Osteocyte (in vitro differentiated cells): ENCODE measurements around the gene HSPA1A. TPM values are rescaled to one million over a fixed set of nuclear protein-coding genes. Genes with fewer than 3 reads are reported as not detected.

ENCODE experiments used
- DNase-seq: peaks from one replicate; pipeline ENCODE4 v3.0.0; 2021; ENCODE audit warnings: mixed read lengths; ENCODE audit not compliant: unreplicated experiment; ENCODE audit errors: extremely low spot score
- H3K27ac Mint-ChIP-seq: one replicate; pipeline ENCODE4 v1.8.0; 2021; ENCODE audit warnings: mild to moderate bottlenecking, mixed read lengths; ENCODE audit not compliant: unreplicated experiment
- H3K27me3 Mint-ChIP-seq: one replicate; pipeline ENCODE4 v1.8.0; 2021; ENCODE audit warnings: mixed read lengths; ENCODE audit not compliant: unreplicated experiment
- H3K36me3 Mint-ChIP-seq: one replicate; pipeline ENCODE4 v1.8.0; 2021; ENCODE audit warnings: mixed read lengths; ENCODE audit not compliant: unreplicated experiment
- H3K4me1 Mint-ChIP-seq: one replicate; pipeline ENCODE4 v1.8.0; 2021; ENCODE audit warnings: mixed read lengths; ENCODE audit not compliant: unreplicated experiment
- H3K4me3 Mint-ChIP-seq: one replicate; pipeline ENCODE4 v1.8.0; 2021; ENCODE audit warnings: mild to moderate bottlenecking, moderate library complexity, mixed read lengths; ENCODE audit not compliant: unreplicated experiment
- H3K9me3 Mint-ChIP-seq: one replicate; pipeline ENCODE4 v1.8.0; 2021; ENCODE audit warnings: mixed read lengths; ENCODE audit not compliant: unreplicated experiment
- CTCF ChIP-seq: fragments of 200-600 bp; sonication (generic); IDR thresholded peaks from 2 replicates; pipeline ENCODE4 v1.5.0; 2021; ENCODE audit warnings: antibody characterized with exemption, mild to moderate bottlenecking, moderate library complexity
- total RNA-seq: library from RNA; stranded (reverse); gene quantifications from 2 replicates; pipeline ENCODE4 v1.2.1, GENCODE V29; 2021

HSPA1A gene
- total RNA-seq, 1 donor from 2014 or later: 24.8 TPM

- Mint-ChIP-seq H3K27me3 (no peaks in the 10 kb centered on the region), H3K36me3 (peaks cover 10% of the 10 kb centered on the region), H3K9me3 (no peaks in the 10 kb centered on the region), H3K4me1 (peaks cover 19% of the 10 kb centered on the region), H3K27ac (no peak overlapping the region), H3K4me3 (no peak overlapping the region)
- no peak for DNase-seq
- TF ChIP-seq CTCF: no peak
Observed at GRCh38 chr6:31864818-31865204, 49.5 kb downstream of the HSPA1A start.

- no peaks in the 10 kb centered on the region for H3K9me3 Mint-ChIP-seq
- peaks cover 19% of the 10 kb centered on the region for H3K4me1 Mint-ChIP-seq
- no peak for DNase-seq
- no peaks in the 10 kb centered on the region for H3K27me3 Mint-ChIP-seq
- no peak overlapping the region for H3K4me3 Mint-ChIP-seq
- no peak for TF ChIP-seq CTCF
- no peak overlapping the region for H3K27ac Mint-ChIP-seq
- H3K36me3 Mint-ChIP-seq: peaks cover 4% of the 10 kb centered on the region
Observed at GRCh38 chr6:31865205-31866118, 50.1 kb downstream of the HSPA1A start.

Other genes with a start within 250 kb of the HSPA1A start
- gene LTA, start 243.3 kb upstream of the HSPA1A start, total RNA-seq: not detected in 2 replicates
- not detected in 2 replicates for gene TNF, start 240.0 kb upstream of the HSPA1A start, total RNA-seq
- not detected in 2 replicates for gene LTB, start 233.1 kb upstream of the HSPA1A start, total RNA-seq
- not detected in 2 replicates for gene LST1, start 229.3 kb upstream of the HSPA1A start, total RNA-seq
- not detected in 2 replicates for gene NCR3, start 222.5 kb upstream of the HSPA1A start, total RNA-seq
- not detected in 2 replicates for gene AIF1, start 200.3 kb upstream of the HSPA1A start, total RNA-seq
- gene PRRC2A, start 194.8 kb upstream of the HSPA1A start, total RNA-seq: 189 and 205 TPM in 2 replicates
- 382 and 386 TPM in 2 replicates for gene BAG6, start 162.9 kb upstream of the HSPA1A start, total RNA-seq
- 2.2 and 4.0 TPM in 2 replicates for gene APOM, start 159.6 kb upstream of the HSPA1A start, total RNA-seq
- 21.5 and 23.0 TPM in 2 replicates for gene C6orf47, start 154.8 kb upstream of the HSPA1A start, total RNA-seq
- gene GPANK1, start 150.5 kb upstream of the HSPA1A start, total RNA-seq: 17.0 and 18.7 TPM in 2 replicates
- gene CSNK2B, start 149.5 kb upstream of the HSPA1A start, total RNA-seq: 142 and 163 TPM in 2 replicates
- gene LY6G5B, start 145.6 kb upstream of the HSPA1A start, total RNA-seq: 14.0 and 17.6 TPM in 2 replicates
- 3.9 and 5.0 TPM in 2 replicates for gene LY6G5C, start 134.5 kb upstream of the HSPA1A start, total RNA-seq
- gene ABHD16A, start 112.2 kb upstream of the HSPA1A start, total RNA-seq: 46.6 and 50.5 TPM in 2 replicates
- not detected in 2 replicates for gene LY6G6F, start 108.7 kb upstream of the HSPA1A start, total RNA-seq
- not detected in 2 replicates for gene LY6G6D, start 100.2 kb upstream of the HSPA1A start, total RNA-seq
- gene LY6G6C, start 93.8 kb upstream of the HSPA1A start, total RNA-seq: not detected in 2 replicates
- gene MPIG6B, start 92.2 kb upstream of the HSPA1A start, total RNA-seq: not detected in 2 replicates
- gene DDAH2, start 86.2 kb upstream of the HSPA1A start, total RNA-seq: 91.4 and 96.3 TPM in 2 replicates
- gene CLIC1, start 79.0 kb upstream of the HSPA1A start, total RNA-seq: 230 and 242 TPM in 2 replicates
- 18.4 and 20.9 TPM in 2 replicates for gene MSH5, start 75.5 kb upstream of the HSPA1A start, total RNA-seq
- 2.5 and 3.4 TPM in 2 replicates for gene SAPCD1, start 52.9 kb upstream of the HSPA1A start, total RNA-seq
- gene VWA7, start 38.2 kb upstream of the HSPA1A start, total RNA-seq: 0.50 and 0.94 TPM in 2 replicates
- gene VARS1, start 19.8 kb upstream of the HSPA1A start, total RNA-seq: 73.0 and 73.4 TPM in 2 replicates
- 50.6 and 54.3 TPM in 2 replicates for gene LSM2, start 8.6 kb upstream of the HSPA1A start, total RNA-seq
- 1.1 and 1.7 TPM in 2 replicates for gene HSPA1L, start 260 bp upstream of the HSPA1A start, total RNA-seq
- 65.5 and 65.8 TPM in 2 replicates for gene HSPA1B, start 12.2 kb downstream of the HSPA1A start, total RNA-seq
- gene NEU1, start 47.3 kb downstream of the HSPA1A start, total RNA-seq: 74.8 and 83.6 TPM in 2 replicates
- not detected in 2 replicates for gene SLC44A4, start 63.5 kb downstream of the HSPA1A start, total RNA-seq
- 62.4 and 66.7 TPM in 2 replicates for gene EHMT2, start 82.2 kb downstream of the HSPA1A start, total RNA-seq
- gene ZBTB12, start 86.5 kb downstream of the HSPA1A start, total RNA-seq: 8.3 and 8.8 TPM in 2 replicates
- 2.3 and 2.4 TPM in 2 replicates for gene C2, start 112.2 kb downstream of the HSPA1A start, total RNA-seq
- gene CFB, start 130.6 kb downstream of the HSPA1A start, total RNA-seq: 4.2 and 6.9 TPM in 2 replicates
- 59.3 and 66.8 TPM in 2 replicates for gene NELFE, start 143.4 kb downstream of the HSPA1A start, total RNA-seq
- gene SKIC2, start 143.6 kb downstream of the HSPA1A start, total RNA-seq: 69.3 and 84.3 TPM in 2 replicates
- gene DXO, start 156.6 kb downstream of the HSPA1A start, total RNA-seq: 28.6 and 30.8 TPM in 2 replicates
- 13.5 and 15.2 TPM in 2 replicates for gene C4A, start 166.5 kb downstream of the HSPA1A start, total RNA-seq
- 10.5 and 11.8 TPM in 2 replicates for gene C4B, start 199.3 kb downstream of the HSPA1A start, total RNA-seq
- 0.30 and 0.44 TPM in 2 replicates for gene CYP21A2, start 222.9 kb downstream of the HSPA1A start, total RNA-seq